GM13976 (cell line): ENCODE measurements around the gene NLE1.
"Not testable (repeated sequence)": the region's sequence is repeated elsewhere in the genome, so short reads cannot be mapped to it uniquely, and the experiment has no call there.

Experiments used
- DNase-seq: peaks from one replicate; pipeline ENCODE4 v3.0.0; 2012; ENCODE audit warnings: low spot score
- CTCF ChIP-seq: IDR thresholded peaks from 2 replicates; pipeline ENCODE4 v1.5.1; 2012; ENCODE audit warnings: borderline replicate concordance, mild to moderate bottlenecking; ENCODE audit not compliant: insufficient read depth; ENCODE audit errors: extremely low read depth, missing control alignments, control extremely low read depth
- in situ Hi-C: fragments of 300-500 bp; cut with MboI; formaldehyde crosslinking; loops from one replicate; pipeline ENCODE4 v1.12.0; 2022; ENCODE audit warnings: low sequenced_read_pairs, mixed read lengths, inconsistent platforms; ENCODE audit not compliant: unreplicated experiment

Gene NLE1

GRCh38 chr17:35155246-35155645, 13.1 kb upstream of the NLE1 start:
- no peak for DNase-seq
- TF ChIP-seq CTCF = no peak
- in situ Hi-C loops = loop anchor here (25.0 kb wide), 1 partner anchor 582 kb away; the partner anchor contains the start of gene RASL10B

- no peak for DNase-seq
- in situ Hi-C loops = loop anchor here (25.0 kb wide), 1 partner anchor 583 kb away; the partner anchor contains the start of gene RASL10B
- TF ChIP-seq CTCF = no peak
These were observed 12.4 kb upstream of the NLE1 start for GRCh38 chr17:35154196-35155165.

DNA sequence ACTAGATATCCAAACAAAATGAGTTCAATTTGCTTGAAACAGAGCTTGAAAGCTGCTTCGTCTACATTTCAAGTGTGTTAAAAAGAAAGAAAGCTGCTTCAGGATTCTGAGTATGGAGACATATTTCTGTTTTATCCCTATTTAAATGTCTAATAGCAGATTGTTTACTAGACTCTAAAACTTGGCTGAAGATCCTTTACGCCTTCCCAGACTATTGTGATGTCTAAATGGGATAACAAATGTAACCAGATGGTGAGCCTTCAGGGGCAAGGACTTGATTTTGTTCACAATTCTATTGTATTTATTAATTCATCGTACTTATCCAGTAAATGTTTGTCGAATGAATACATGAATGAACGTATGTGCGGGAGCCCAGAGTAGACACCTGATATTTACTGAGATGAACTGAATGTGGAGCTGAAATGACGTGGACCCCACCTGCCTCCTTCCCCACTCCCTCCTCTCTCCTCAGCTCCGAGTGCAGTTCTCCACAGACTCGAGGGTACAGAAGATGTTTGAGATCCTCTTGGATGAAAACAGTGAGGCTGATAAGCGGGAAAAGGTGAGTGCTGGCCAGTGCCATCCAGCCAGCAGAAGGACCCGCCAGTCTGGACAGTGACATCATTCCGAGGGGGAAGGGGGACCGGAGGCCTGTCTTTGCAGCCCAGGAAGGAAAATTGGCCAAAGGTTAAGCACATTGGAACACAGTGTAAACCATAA, 10.5 kb upstream of the NLE1 start:
- no peak for DNase-seq
- TF ChIP-seq CTCF = no peak
- in situ Hi-C loops = loop anchor here (25.0 kb wide), 1 partner anchor 585 kb away; the partner anchor contains the start of gene RASL10B

DNA sequence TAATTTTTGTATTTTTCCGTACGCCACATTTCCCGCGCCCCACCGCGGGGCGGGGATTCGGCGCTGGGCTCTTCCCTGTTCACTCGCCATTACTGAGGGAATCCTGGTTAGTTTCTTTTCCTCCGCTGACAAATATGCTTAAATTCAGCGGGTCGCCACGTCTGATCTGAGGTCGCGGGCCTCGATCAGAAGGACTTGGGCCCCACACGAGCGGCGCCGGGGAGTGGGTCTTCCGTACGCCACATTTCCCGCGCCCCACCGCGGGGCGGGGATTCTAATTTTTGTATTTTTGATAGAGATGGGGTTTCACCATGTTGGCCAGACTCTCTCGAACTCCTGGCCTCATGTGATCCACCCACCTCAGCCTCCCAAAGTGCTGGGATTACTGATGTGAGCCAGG, 9.0 kb upstream of the NLE1 start:
- in situ Hi-C loops = loop anchor here (25.0 kb wide), 1 partner anchor 586 kb away; the partner anchor contains the start of gene RASL10B
- not testable (repeated sequence) for DNase-seq

GRCh38 chr17:35149941-35150340, 7.8 kb upstream of the NLE1 start:
- no peak for TF ChIP-seq CTCF

DNA sequence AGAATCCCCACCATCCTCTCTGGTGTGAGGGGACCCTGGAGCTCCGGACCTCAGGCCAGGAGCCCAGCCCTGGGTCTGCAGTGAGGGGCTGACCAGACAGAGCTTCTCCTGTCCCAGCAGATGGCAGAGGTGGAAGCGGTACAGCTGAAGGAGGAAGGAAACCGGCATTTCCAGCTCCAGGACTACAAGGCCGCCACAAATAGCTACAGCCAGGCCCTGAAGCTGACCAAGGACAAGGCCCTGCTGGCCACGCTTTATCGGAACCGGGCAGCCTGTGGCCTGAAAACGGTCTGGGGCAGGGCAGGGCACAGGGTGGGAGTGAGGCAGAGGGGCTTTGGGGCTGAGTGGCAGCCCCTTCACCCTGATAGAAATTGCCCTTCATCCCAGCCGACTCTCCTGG, 6.0 kb upstream of the NLE1 start:
- no peak for DNase-seq
- TF ChIP-seq CTCF = no peak
- in situ Hi-C loops = no loop called here

More at GRCh38 chr17:35149941-35150340, 7.8 kb upstream of the NLE1 start:
- in situ Hi-C loops = loop anchor here (25.0 kb wide), 1 partner anchor 587 kb away; the partner anchor contains the start of gene RASL10B
- no peak for DNase-seq
